NB4 (cell line): ENCODE measurements around the gene RIC8B.
A peak's percentile ranks its signal among the peaks of the same experiment; 100 is the strongest.

Experiments
- DNase-seq: peaks from one replicate; pipeline ENCODE4 v3.0.0; 2010; ENCODE audit warnings: low read depth
- H3K4me3 ChIP-seq: one replicate; pipeline ENCODE4 v1.5.1; 2011; ENCODE audit warnings: mild to moderate bottlenecking, low read depth, low read length, moderate library complexity
- MYC ChIP-seq: IDR thresholded peaks from 2 replicates; pipeline ENCODE4 v1.6.1; 2011; ENCODE audit warnings: low read depth, low read length
- POLR2A ChIP-seq: IDR thresholded peaks from 2 replicates; pipeline ENCODE4 v1.6.1; 2011; ENCODE audit warnings: mild to moderate bottlenecking; ENCODE audit not compliant: insufficient read length; ENCODE audit errors: extremely low read depth
- TF ChIP-seq, protein P1 (sequence below): IDR thresholded peaks from one replicate; pipeline ENCODE4 v1.5.1; 2012; ENCODE audit warnings: low read depth, low read length
- TF ChIP-seq, protein P2 (sequence below): IDR thresholded peaks from 2 replicates; pipeline ENCODE4 v1.6.1; 2011; ENCODE audit warnings: low read depth, low read length

The RIC8B gene

DNA sequence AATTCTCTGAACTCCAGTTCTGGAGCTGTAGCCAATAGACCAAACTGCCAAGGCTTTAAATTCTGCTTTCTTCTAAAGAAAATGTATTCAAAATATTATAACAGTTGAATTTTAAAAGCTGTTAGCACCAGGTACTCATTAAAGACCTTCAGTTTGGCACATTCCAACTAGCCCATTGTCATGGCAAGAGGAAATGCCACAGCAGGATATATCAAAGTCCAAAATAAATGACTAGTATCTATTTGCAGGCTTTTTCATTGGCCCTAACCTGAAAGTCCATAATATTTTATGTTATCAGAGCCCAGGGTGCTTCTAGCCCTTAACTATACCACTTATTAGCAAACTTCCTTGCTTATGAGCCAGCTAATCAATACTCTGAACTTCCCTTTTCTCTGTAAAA, 3.1 kb upstream of the RIC8B start:
- TF ChIP-seq MYC (no peak), POLR2A (no peak)
- TF ChIP-seq, protein P1, sequence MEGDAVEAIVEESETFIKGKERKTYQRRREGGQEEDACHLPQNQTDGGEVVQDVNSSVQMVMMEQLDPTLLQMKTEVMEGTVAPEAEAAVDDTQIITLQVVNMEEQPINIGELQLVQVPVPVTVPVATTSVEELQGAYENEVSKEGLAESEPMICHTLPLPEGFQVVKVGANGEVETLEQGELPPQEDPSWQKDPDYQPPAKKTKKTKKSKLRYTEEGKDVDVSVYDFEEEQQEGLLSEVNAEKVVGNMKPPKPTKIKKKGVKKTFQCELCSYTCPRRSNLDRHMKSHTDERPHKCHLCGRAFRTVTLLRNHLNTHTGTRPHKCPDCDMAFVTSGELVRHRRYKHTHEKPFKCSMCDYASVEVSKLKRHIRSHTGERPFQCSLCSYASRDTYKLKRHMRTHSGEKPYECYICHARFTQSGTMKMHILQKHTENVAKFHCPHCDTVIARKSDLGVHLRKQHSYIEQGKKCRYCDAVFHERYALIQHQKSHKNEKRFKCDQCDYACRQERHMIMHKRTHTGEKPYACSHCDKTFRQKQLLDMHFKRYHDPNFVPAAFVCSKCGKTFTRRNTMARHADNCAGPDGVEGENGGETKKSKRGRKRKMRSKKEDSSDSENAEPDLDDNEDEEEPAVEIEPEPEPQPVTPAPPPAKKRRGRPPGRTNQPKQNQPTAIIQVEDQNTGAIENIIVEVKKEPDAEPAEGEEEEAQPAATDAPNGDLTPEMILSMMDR: no peak
- TF ChIP-seq, protein P2, sequence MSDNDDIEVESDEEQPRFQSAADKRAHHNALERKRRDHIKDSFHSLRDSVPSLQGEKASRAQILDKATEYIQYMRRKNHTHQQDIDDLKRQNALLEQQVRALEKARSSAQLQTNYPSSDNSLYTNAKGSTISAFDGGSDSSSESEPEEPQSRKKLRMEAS: no peak
- no peak overlapping the region for H3K4me3 ChIP-seq
- DNase-seq: no peak

DNA sequence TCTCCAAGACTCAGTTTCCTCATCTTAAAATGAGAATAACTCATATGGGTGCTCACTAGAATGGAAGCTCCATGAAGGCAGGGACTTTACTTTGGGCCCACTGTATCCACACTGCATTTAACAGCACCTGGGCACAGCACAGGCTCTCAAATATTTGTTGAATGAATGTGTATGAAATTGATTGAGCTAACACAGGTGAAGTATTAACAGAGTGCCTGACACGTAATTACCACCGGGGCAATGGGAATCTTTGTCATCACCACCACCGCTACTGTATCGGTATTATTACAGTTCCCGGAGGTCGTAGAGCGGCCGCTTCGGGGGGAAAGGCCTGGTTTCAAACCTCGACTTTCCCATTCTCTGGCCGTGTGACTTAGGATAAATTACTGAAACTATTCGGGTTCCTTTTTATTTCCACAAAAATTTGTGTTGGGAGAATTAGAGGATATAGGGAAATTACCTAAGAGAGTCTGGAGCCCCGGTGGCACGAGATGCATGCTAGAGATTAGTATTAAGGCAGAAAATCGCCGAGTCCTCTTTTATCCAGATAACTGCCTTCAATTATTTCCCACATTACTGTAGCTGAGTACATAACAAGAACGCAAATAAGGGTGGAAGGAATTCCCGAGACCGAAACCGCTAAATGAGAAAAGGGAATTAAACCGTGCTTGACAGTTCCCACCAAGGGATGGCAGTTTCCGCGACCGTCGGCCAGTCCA, 1.0 kb upstream of the RIC8B start:
- peak overlapping the region; percentile 89 for H3K4me3 ChIP-seq
- peak; percentile 27 for DNase-seq
- TF ChIP-seq, protein P2: no peak
- TF ChIP-seq MYC: no peak

- TF ChIP-seq, protein P2: no peak
- TF ChIP-seq POLR2A: no peak
- no peak for TF ChIP-seq MYC
- TF ChIP-seq, protein P1: no peak
- no peak for DNase-seq
- peak overlapping the region; percentile 89 for H3K4me3 ChIP-seq
Measured at GRCh38 chr12:106774808-106775524, 484 bp downstream of the RIC8B start.

DNA sequence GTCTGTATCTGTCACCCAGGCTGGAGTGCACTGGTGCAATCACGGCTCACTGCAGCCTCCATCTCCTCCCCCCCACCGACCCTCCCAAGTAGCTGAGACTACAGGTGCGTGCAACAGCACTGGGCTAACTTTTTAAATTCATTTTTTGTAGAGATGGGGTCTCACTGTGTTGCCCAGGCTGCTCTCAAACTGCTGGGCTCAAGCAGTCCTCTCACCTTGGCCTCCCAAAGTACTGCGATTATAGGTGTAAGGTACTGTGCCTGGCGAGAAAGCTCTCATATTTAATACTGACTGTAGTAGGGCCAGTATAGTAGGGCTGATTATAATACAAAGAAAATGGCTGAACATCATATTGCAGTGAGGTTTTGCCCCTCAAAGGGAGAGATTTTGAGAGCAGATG, 2.4 kb downstream of the RIC8B start:
- TF ChIP-seq, protein P2: no peak
- DNase-seq: no peak
- H3K4me3 ChIP-seq: no peak overlapping the region

GRCh38 chr12:106780010-106780631, 5.6 kb downstream of the RIC8B start:
- no peak for TF ChIP-seq MYC
- TF ChIP-seq, protein P1: no peak
- no peak for TF ChIP-seq POLR2A
- TF ChIP-seq, protein P2: no peak
- DNase-seq: no peak
- H3K4me3 ChIP-seq: no peak overlapping the region

DNA sequence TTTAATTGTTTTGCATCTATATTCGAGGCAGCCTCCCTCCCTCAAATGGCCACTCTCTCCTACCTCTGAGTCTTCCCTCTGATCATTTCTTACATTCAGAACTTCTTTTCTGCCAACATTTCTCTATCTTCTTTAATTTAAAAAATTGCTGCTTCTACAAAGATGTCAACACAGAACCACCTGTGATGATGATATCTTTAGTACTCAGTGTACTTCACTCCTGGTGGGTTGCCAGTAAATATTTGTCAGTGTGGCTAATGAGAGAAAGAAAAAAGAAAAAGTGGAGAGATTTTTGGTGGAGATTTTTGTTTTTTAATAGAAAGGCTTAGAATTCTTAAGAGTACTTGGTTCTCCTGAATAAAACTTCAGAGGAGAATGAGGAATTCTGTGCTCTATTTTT, 8.1 kb downstream of the RIC8B start:
- no peak overlapping the region for H3K4me3 ChIP-seq
- DNase-seq: no peak
- TF ChIP-seq POLR2A: no peak
- TF ChIP-seq MYC: no peak
- TF ChIP-seq, protein P1: no peak
- TF ChIP-seq, protein P2: no peak
